GM12891 (cell line): Measurements from ENCODE around the gene SEMA3A.
"Not testable (repeated sequence)": the region's sequence is repeated elsewhere in the genome, so short reads cannot be mapped to it uniquely, and the experiment has no call there.

ENCODE experiments used
- DNase-seq: peaks from one replicate; pipeline ENCODE4 v3.0.0; 2011; ENCODE audit warnings: low spot score; ENCODE audit not compliant: insufficient read length
- FAIRE-seq: peaks from 2 replicates; lab custom pipeline; 2011; peaks lifted over from hg19 to GRCh38; lab: Jason Lieb, UNC
- PAX5 ChIP-seq: IDR thresholded peaks from 2 replicates; pipeline ENCODE4 v1.6.1; 2011; ENCODE audit warnings: low read length, moderate library complexity, mild to moderate bottlenecking; ENCODE audit not compliant: insufficient read depth, severe bottlenecking
- POLR2A ChIP-seq: IDR thresholded peaks from 2 replicates; pipeline ENCODE4 v1.6.1; 2011; ENCODE audit warnings: low read depth, low read length, control low read depth
- POLR2AphosphoS5 ChIP-seq: IDR thresholded peaks from 2 replicates; pipeline ENCODE4 v1.6.1; 2011; ENCODE audit warnings: low read depth, low read length, control low read depth
- POU2F2 ChIP-seq: IDR thresholded peaks from 2 replicates; pipeline ENCODE4 v1.6.1; 2011; ENCODE audit warnings: low read depth, mild to moderate bottlenecking, control low read depth, low read length, moderate library complexity
- SPI1 ChIP-seq: IDR thresholded peaks from 2 replicates; pipeline ENCODE4 v1.6.1; 2011; ENCODE audit warnings: low read depth, low read length, control low read depth
- TAF1 ChIP-seq: IDR thresholded peaks from 2 replicates; pipeline ENCODE4 v1.6.1; 2011; ENCODE audit warnings: low read depth, low read length, control low read depth

SEMA3A gene

DNA sequence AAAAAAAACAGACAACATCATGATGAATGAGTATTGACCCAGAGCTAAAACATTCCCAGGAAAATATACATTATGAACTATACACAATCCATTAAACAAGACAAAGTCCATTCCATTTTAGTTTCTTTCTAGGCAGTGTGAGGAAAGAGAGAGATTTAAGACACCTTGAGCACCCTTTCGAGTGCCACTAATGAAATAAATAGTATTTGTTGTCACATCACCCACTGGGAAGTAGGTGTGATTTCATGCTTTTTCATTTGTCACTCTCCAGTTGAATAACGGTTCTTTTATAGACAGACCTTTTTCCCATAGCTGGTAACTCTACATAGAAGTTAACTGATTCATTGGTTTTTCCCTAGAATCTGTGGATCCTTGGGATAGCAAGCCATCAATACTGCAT, 29.9 kb upstream of the SEMA3A start:
- no peak for TF ChIP-seq POU2F2
- TF ChIP-seq POLR2A, result no peak
- no peak for TF ChIP-seq POLR2AphosphoS5
- no peak for TF ChIP-seq PAX5
- FAIRE-seq (no peak), DNase-seq (no peak)

DNA sequence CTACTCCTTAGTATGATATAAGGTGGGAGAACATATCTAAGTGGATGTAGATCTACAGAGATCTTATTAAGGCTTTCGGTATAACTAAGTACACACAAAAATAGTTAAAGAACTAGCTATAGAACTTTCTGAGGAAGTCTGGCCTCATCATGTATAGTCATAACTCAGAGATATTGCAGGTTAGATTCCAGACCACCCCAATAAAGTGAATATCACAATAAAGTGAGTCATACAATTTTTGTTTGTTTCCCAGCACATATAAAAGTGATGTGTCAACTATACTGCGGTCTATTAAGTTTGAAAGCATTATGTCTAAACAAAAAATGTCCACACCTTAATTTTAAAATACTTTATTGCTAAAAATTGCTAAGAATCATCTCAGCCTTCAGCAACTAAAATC, 24.7 kb upstream of the SEMA3A start:
- FAIRE-seq, result no peak
- TF ChIP-seq PAX5 (no peak), POLR2A (no peak), POLR2AphosphoS5 (no peak), TAF1 (no peak), POU2F2 (no peak), SPI1 (no peak)
- DNase-seq, result no peak

DNA sequence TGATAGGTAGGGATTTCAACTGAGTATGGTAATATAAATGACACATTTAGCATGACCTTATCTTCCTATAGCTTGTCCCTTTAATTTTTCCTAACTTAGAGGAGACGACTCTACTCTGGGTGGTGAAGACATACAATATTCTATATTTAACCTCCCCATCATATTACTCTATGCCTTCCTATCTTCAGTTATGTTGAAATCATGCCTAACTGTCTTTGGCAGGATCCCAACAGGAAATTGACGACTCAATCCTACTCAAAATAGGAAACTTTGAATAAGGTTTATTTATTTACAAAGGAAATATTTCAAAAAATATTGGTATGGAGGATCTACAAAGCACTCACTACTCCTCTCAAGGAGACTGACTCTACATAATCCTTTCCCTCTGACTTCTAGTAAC, 24.1 kb upstream of the SEMA3A start:
- no peak for TF ChIP-seq PAX5
- no peak for TF ChIP-seq POU2F2
- no peak for FAIRE-seq
- DNase-seq, result no peak

DNA sequence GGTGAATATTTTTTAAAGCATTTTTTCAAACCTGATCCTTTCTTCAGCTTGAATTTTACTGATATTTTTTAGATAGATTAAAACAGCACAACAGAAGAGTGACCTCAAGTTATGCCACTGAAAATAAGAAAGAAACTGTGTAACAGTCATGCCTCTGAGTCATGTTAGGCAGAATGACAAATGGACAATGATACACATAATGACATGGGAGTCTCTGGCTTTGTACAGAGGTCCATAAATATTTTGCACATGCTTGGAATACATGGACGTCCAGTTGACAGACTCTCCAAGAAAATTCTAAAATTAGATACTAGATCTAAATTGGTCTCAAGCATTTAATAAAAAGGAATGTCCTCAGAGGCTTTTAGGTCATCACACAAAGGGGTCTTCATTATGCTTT, 21.9 kb upstream of the SEMA3A start:
- TF ChIP-seq POLR2A (no peak), SPI1 (no peak), POU2F2 (no peak), POLR2AphosphoS5 (no peak)
- FAIRE-seq (no peak), DNase-seq (no peak)

DNA sequence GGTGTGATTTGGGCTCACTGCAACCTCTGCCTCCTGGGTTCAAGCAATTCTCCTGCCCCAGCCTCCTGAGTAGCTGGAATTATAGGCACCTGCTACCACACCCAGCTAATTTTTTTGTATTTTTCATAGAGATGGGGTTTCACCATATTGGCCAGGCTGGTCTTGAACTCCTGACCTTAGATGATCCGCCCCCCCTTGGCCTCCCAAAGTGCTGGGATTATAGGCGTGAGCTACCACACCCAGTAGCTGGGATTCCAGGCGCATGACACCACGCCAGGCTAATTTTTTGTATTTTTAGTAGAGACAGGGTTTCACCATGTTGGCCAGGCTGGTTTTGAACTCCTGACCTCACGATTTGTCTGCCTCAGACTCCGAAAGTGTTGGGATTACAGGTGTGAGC, 20.2 kb upstream of the SEMA3A start:
- not testable (repeated sequence) for FAIRE-seq, DNase-seq

DNA sequence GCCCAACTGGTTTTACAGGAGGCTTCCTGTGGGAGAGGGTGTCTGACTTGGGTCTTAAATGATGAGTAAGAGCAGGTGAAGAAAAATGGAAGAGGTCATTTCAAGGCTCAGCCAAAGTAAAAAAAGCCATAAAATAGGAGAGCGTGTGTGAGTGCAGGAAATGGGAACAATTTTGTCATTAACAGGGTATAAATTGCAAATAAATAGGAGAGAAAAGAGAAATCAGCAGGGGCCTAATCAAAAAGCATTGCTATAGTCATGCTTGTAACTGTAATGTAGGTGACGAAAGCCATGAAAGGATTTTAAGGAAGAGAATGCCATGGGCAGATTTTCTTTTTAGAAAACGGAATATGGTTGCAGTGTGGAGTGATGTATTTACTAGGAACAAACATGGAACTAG, 15.7 kb upstream of the SEMA3A start:
- no peak for FAIRE-seq
- TF ChIP-seq PAX5 (no peak), POU2F2 (no peak), POLR2AphosphoS5 (no peak), POLR2A (no peak), SPI1 (no peak), TAF1 (no peak)

DNA sequence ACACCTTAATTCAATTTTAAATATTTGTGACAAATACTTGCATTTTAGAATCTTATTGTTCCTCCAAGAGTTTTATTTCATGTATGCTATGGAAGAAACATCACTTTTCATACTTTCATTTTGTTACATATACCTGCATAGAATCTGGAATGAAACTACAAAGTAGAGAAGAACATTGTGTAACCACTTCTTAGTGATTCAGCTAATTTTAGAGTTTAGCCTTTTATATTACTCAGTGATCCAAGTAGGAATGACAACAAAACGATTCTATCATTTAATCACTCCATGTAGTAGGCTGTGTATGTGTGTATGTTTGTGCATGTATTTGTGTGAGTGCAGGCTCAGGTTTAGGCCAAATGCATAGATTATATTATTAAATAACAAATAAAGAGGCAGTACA, 14.4 kb upstream of the SEMA3A start:
- TF ChIP-seq POU2F2, result no peak
- no peak for TF ChIP-seq TAF1
- TF ChIP-seq POLR2AphosphoS5, result no peak
- TF ChIP-seq POLR2A, result no peak
- no peak for TF ChIP-seq SPI1
- TF ChIP-seq PAX5, result no peak
- DNase-seq (no peak), FAIRE-seq (no peak)

More for the DNA sequence above, 15.7 kb upstream of the SEMA3A start:
- no peak for DNase-seq

DNA sequence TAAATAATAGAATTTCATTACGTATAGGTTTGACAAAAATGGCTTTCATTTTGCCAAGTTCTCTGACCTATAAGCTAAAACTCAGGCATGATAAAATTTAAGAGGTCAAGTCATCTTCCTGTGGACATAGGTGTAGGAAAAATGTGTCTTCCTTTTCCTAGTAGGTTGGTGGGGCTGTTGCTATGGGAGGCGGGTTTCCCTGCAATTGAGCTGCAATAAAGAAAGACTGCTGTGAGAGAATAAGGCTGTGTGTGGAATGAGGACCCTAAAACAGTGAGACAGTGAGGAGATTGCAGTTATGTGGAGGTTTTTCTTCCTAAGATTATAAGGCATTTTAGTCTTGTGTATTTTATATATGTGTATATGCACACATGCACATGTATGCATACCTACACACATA, 13.0 kb upstream of the SEMA3A start:
- DNase-seq (no peak), FAIRE-seq (no peak)
- TF ChIP-seq POU2F2 (no peak), POLR2AphosphoS5 (no peak)

DNA sequence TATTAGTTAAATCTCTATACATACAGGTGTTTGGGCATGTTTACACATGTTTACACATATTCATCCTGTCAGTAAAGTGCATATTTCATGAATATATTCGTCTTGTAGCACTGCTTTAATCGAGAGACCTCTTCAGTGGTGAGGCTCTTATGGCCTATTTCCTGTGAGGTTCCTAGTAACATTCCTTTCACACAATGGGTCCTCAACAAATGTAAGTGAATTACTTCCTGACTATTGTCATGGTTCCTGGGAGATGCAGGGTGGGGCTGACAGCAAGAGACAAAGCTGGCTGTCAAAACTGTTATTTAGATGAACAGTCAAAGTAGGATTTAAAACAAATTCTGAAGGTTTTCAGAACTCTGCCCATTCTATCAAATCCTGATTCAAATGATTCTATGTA, 12.4 kb upstream of the SEMA3A start:
- no peak for DNase-seq
- TF ChIP-seq POLR2A (no peak), POU2F2 (no peak), SPI1 (no peak), TAF1 (no peak), POLR2AphosphoS5 (no peak), PAX5 (no peak)
- no peak for FAIRE-seq

DNA sequence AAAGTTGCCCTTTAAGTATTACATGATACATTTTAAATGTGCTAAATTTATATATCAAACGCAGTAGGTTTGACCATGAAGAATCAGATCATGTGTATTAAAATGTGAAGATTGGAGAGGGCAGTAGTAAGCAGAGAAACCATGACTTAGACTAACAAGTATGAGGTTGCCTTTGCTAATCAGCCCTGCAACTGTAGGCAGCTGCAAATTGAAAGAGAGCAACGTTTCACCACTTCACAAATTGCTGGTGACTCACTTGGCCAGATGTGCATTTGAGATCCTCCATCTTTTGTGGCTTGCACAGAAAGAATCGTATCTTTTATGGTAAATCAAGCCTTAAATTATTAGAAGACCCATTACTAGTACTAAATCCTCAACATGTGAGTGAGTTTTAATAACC, 10.1 kb upstream of the SEMA3A start:
- TF ChIP-seq POLR2AphosphoS5 (no peak), PAX5 (no peak), POLR2A (no peak), POU2F2 (no peak), SPI1 (no peak), TAF1 (no peak)
- DNase-seq (no peak), FAIRE-seq (no peak)

DNA sequence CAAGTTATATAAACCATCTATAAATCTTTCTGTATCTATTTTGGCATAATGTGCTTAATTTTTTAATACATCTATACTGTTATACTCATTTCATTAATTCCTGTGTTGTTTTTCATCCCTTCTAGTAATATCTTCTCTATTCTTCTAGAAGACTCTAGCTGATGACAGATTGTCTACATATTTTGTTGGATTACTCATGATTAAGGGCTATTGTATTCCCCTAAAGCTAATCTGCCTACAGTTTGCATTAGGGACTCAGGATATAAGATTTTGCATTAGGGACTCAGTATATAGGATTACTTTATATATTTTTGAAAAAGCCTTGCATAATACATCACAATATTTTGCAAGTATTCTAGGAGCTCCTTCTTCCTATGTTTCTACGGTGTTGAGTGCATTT, 8.3 kb upstream of the SEMA3A start:
- FAIRE-seq (no peak), DNase-seq (no peak)
- no peak for TF ChIP-seq POLR2AphosphoS5
- no peak for TF ChIP-seq PAX5
- no peak for TF ChIP-seq POLR2A
- TF ChIP-seq TAF1, result no peak
- no peak for TF ChIP-seq POU2F2
- TF ChIP-seq SPI1, result no peak
